Fibroblast of pulmonary artery (primary cell): ENCODE measurements around the gene LAG3.

ENCODE experiments used
- DNase-seq: peaks from one replicate; pipeline ENCODE4 v3.0.0-alpha.2; 2010; ENCODE audit warnings: low read depth
- H3K4me3 ChIP-seq: replicated peaks from 2 replicates; pipeline ENCODE4 v1.5.1; 2011; ENCODE audit warnings: low read depth, mild to moderate bottlenecking, control low read depth, low read length, moderate library complexity
- CTCF ChIP-seq: IDR thresholded peaks from 2 replicates; pipeline ENCODE4 v1.5.1; 2011; ENCODE audit warnings: mild to moderate bottlenecking, control low read depth, low read length, inconsistent platforms; ENCODE audit errors: missing control alignments

LAG3 gene

DNA sequence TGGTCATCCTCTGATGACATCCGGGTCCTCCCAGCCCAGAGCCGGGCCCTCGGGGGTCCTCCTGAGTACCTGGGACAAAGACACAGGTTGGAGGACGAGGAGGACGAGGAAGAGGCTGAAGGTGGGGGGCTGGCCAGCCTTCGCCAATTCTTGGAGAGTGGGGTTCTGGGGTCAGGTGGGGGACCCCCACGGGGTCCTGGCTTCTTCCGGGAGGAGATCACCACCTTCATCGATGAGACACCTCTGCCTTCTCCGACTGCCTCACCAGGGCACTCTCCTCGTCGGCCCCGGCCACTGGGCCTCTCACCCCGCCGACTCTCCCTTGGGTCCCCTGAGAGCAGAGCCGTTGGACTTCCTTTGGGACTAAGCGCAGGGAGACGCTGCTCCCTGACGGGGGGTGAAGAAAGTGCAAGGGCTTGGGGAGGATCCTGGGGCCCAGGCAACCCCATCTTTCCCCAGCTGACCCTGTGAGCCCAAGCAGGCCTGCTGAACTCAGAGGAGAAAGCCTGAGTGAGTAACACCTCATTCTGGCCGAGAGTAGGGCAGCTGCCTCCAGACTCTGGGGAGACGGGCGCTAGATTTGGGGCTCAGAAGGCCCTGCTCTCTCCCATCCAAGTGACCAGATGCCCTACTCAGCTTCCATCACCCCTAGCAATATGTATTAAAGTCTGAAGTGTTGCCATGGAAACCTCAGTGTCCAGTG lies 54.6 kb downstream of the LAG3 start:
- no peak for TF ChIP-seq CTCF
- no peak for DNase-seq
- no peak overlapping the region for H3K4me3 ChIP-seq

DNA sequence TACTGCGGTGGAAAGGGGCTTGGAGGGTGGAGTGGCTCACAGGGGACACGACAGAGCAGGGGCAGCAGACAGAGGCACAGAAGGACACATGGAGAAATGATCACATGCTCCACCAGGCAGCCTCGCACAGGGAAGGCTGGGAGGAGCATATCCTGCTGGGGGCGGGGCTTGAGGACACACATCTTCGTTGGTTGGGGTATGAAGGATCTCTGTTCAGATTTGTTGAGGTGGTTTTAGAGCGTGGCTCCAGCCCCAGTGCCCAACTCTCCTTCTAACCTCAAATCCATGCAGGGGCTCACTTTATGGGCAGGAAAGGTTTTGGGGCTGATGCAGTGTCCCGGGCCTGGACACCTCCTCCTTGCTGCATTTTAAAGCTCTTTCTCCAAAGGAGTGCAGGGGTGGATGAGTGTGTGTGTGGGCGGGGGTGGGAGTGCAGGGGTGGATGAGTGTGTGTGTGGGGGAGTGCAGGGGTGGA lies 55.2 kb downstream of the LAG3 start:
- TF ChIP-seq CTCF, result no peak
- H3K4me3 ChIP-seq, result peak overlapping the region; percentile 28
- peak; percentile 80 for DNase-seq
